IMR-90 (cell line): ENCODE results near the gene RPS27L. TPM values are rescaled to one million over a fixed set of nuclear protein-coding genes. Genes with fewer than 3 reads are reported as not detected.

ENCODE experiments used
- ATAC-seq: fragments of 200-7000 bp; cut with Tn5 transposase; 2 replicates; pipeline ENCODE4 v1.9.1; 2020; ENCODE audit warnings: low read depth, mild to moderate bottlenecking, moderate library complexity
- BruUV-seq: library from RNA; stranded (reverse); fragments of 400-500 nt; replicated peaks from 2 replicates; lab custom pipeline; 2021; lab: Mats Ljungman, UMichigan
- CTCF ChIA-PET: fragments of 300-600 bp; formaldehyde crosslinking; extraction: SDS; loops from one replicate; lab custom pipeline; 2021; ENCODE audit warnings: antibody characterized with exemption; lab: Yijun Ruan, JAX
- POLR2A ChIA-PET: fragments of 300-600 bp; sonication (Branson Sonifier 250); formaldehyde crosslinking; loops from one replicate; lab custom pipeline; 2022; ENCODE audit warnings: antibody characterized with exemption; ENCODE audit not compliant: unreplicated experiment; lab: Charles Lee
- DNase-seq: peaks from one replicate; pipeline ENCODE4 v3.0.0; 2013
- H2AFZ ChIP-seq: replicated peaks from 2 replicates; pipeline ENCODE3; 2013; ENCODE audit warnings: low read length, mild to moderate bottlenecking; ENCODE audit not compliant: poor library complexity
- H2AK5ac ChIP-seq: 2 replicates; pipeline ENCODE4 v1.6.1; 2013; ENCODE audit warnings: low read depth, low read length, inconsistent platforms
- H2AK9ac ChIP-seq: replicated peaks from 2 replicates; pipeline ENCODE3; 2013; ENCODE audit warnings: mild to moderate bottlenecking, low read depth, low read length, moderate library complexity; ENCODE audit not compliant: poor library complexity
- H2BK120ac ChIP-seq: 2 replicates; pipeline ENCODE4 v1.6.1; 2013; ENCODE audit warnings: low read depth, low read length, inconsistent platforms
- H2BK15ac ChIP-seq: 3 replicates; pipeline ENCODE4 v1.6.1; 2013; ENCODE audit warnings: low read depth, low read length, inconsistent platforms
- H2BK20ac ChIP-seq: 2 replicates; pipeline ENCODE4 v1.6.1; 2013; ENCODE audit warnings: low read depth, mild to moderate bottlenecking, inconsistent platforms, low read length, moderate library complexity
- H2BK5ac ChIP-seq: 2 replicates; pipeline ENCODE4 v1.6.1; 2013; ENCODE audit warnings: mild to moderate bottlenecking, low read depth, low read length, inconsistent platforms; ENCODE audit not compliant: poor library complexity, severe bottlenecking
- H3K14ac ChIP-seq: replicated peaks from 2 replicates; pipeline ENCODE4 v1.6.1; 2013; ENCODE audit warnings: low read depth, low read length, inconsistent platforms
- H3K18ac ChIP-seq: 2 replicates; pipeline ENCODE4 v1.6.1; 2013; ENCODE audit warnings: low read depth, low read length, control low read depth
- H3K23ac ChIP-seq: 2 replicates; pipeline ENCODE4 v1.6.1; 2013; ENCODE audit warnings: low read depth, low read length, inconsistent platforms
- H3K27ac ChIP-seq: 2 replicates; pipeline ENCODE4 v1.5.1; 2013; ENCODE audit warnings: mild to moderate bottlenecking, control low read depth, low read length; ENCODE audit not compliant: insufficient read depth
- H3K27me3 ChIP-seq: 2 replicates; pipeline ENCODE4 v1.6.1; 2013; ENCODE audit warnings: low read length; ENCODE audit not compliant: control insufficient read depth, insufficient read depth
- H3K36me3 ChIP-seq: 2 replicates; pipeline ENCODE4 v1.6.1; 2013; ENCODE audit warnings: low read length, mixed read lengths; ENCODE audit not compliant: control insufficient read depth, insufficient read depth
- H3K4ac ChIP-seq: 2 replicates; pipeline ENCODE4 v1.6.1; 2013; ENCODE audit warnings: low read depth, low read length, inconsistent platforms
- H3K4me1 ChIP-seq: 2 replicates; pipeline ENCODE4 v1.6.1; 2013; ENCODE audit warnings: low read length, mixed read lengths; ENCODE audit not compliant: control insufficient read depth, insufficient read depth
- H3K4me2 ChIP-seq: 2 replicates; pipeline ENCODE4 v1.6.1; 2013; ENCODE audit warnings: low read depth, mild to moderate bottlenecking, control low read depth, low read length, moderate library complexity
- H3K4me3 ChIP-seq: 2 replicates; pipeline ENCODE4 v1.5.1; 2013; ENCODE audit warnings: low read depth, mild to moderate bottlenecking, control low read depth, low read length, moderate library complexity; ENCODE audit not compliant: insufficient read depth
- H3K56ac ChIP-seq: 2 replicates; pipeline ENCODE4 v1.6.1; 2013; ENCODE audit warnings: low read length, inconsistent platforms; ENCODE audit not compliant: insufficient read depth; ENCODE audit errors: extremely low read depth
- H3K79me1 ChIP-seq, 2 experiments: 2 replicates each; pipeline ENCODE4 v1.6.1; 2013; ENCODE audit warnings: low read length in 2 of 2, inconsistent platforms in 1 of 2, low read depth in 1 of 2
- H3K9ac ChIP-seq: 2 replicates; pipeline ENCODE4 v1.6.1; 2013; ENCODE audit warnings: low read depth, low read length, control low read depth
- H3K9me1 ChIP-seq: 2 replicates; pipeline ENCODE4 v1.6.1; 2013; ENCODE audit warnings: low read length, inconsistent platforms; ENCODE audit not compliant: insufficient read depth
- H3K9me3 ChIP-seq: 2 replicates; pipeline ENCODE4 v1.6.1; 2013; ENCODE audit warnings: low read length; ENCODE audit not compliant: control insufficient read depth, insufficient read depth
- H4K20me1 ChIP-seq: 2 replicates; pipeline ENCODE4 v1.6.1; 2013; ENCODE audit warnings: low read length, inconsistent platforms; ENCODE audit not compliant: insufficient read depth
- H4K5ac ChIP-seq: 2 replicates; pipeline ENCODE4 v1.6.1; 2013; ENCODE audit warnings: mild to moderate bottlenecking, low read depth, low read length, control low read depth
- H4K8ac ChIP-seq, 2 experiments: 2 replicates each; pipeline ENCODE4 v1.6.1; 2013; ENCODE audit warnings: low read depth in 2 of 2, low read length in 2 of 2, control low read depth in 1 of 2, inconsistent platforms in 1 of 2
- H4K91ac ChIP-seq: 2 replicates; pipeline ENCODE4 v1.6.1; 2013; ENCODE audit warnings: low read depth, low read length, inconsistent platforms; ENCODE audit not compliant: insufficient read depth
- BHLHE40 ChIP-seq: fragments of 150-350 bp; IDR thresholded peaks from 2 replicates; pipeline ENCODE4 v1.6.1; 2016; ENCODE audit warnings: mild to moderate bottlenecking, low read depth, low read length
- CEBPB ChIP-seq: IDR thresholded peaks from 2 replicates; pipeline ENCODE4 v1.6.1; 2012; ENCODE audit warnings: low read depth, low read length, improper control_type of control experiment
- CHD1 ChIP-seq: IDR thresholded peaks from 2 replicates; pipeline ENCODE4 v1.6.1; 2012; ENCODE audit warnings: low read depth, low read length, improper control_type of control experiment
- MAFK ChIP-seq: IDR thresholded peaks from 2 replicates; pipeline ENCODE4 v1.6.1; 2012; ENCODE audit warnings: low read depth, low read length, improper control_type of control experiment
- NFE2L2 ChIP-seq: fragments of 150-350 bp; IDR thresholded peaks from 2 replicates; pipeline ENCODE4 v1.6.1; 2016; ENCODE audit warnings: low read depth, mild to moderate bottlenecking, low read length
- POLR2A ChIP-seq: IDR thresholded peaks from 2 replicates; pipeline ENCODE4 v1.6.1; 2012; ENCODE audit warnings: mild to moderate bottlenecking, low read depth, low read length
- RCOR1 ChIP-seq: IDR thresholded peaks from 2 replicates; pipeline ENCODE4 v1.6.1; 2012; ENCODE audit warnings: mild to moderate bottlenecking, low read length, improper control_type of control experiment; ENCODE audit not compliant: insufficient replicate concordance
- USF2 ChIP-seq: fragments of 150-350 bp; IDR thresholded peaks from 2 replicates; pipeline ENCODE4 v1.6.1; 2017; ENCODE audit warnings: mild to moderate bottlenecking, antibody characterized with exemption, low read length, low read depth
- whole genome bisulfite sequencing, 2 experiments: methylation state at CpG; one replicate each; pipeline versions ENCODE4 v1.1.5 to v1.1.7; 2013; ENCODE audit warnings: missing lambda C conversion rate in 2 of 2; ENCODE audit not compliant: insufficient read length in 1 of 2; ENCODE audit errors: extremely low coverage in 2 of 2; 5-methylcytosine and 5-hydroxymethylcytosine counted together
- dilution Hi-C: fragments of 300-500 bp; cut with HindIII; formaldehyde crosslinking; loops from one replicate; pipeline ENCODE4 v1.14.3; 2018; ENCODE audit warnings: low sequenced_read_pairs; ENCODE audit not compliant: unreplicated experiment
- in situ Hi-C: fragments of 300-500 bp; cut with MboI; formaldehyde crosslinking; loops from 3 replicates; pipeline ENCODE4 v1.14.3; 2019; ENCODE audit warnings: low sequenced_read_pairs, inconsistent platforms, mixed read lengths
- intact Hi-C: fragments of 100-400 bp; cut with micrococcal nuclease; formaldehyde crosslinking; loops from 2 replicates; pipeline ENCODE4 v1.10.0; 2022
- polyA plus RNA-seq, 3 experiments: library from polyadenylated mRNA; depleted of rRNA; stranded (reverse); fragments of >200 nt; gene quantifications; 2 replicates each; pipeline ENCODE4 v1.2.3, GENCODE V29; 2012; ENCODE audit warnings: low replicate concordance in 1 of 3
- total RNA-seq: library from RNA; depleted of rRNA; stranded (reverse); fragments of >200 nt; gene quantifications from 2 replicates; pipeline ENCODE4 v1.2.3, GENCODE V29; 2012

RPS27L gene
- total and polyA plus RNA-seq, 2 of the 4 experiments (the other 2 are of a cell fraction) = 53.1 to 302 TPM

- peaks cover 6% of the 10 kb centered on the region for H3K9me1 ChIP-seq
- H3K9me3 ChIP-seq = no peaks in the 10 kb centered on the region
- peak overlapping the region; percentile 89 for H2BK20ac ChIP-seq
- POLR2A ChIA-PET = interaction anchor here (0.6 to 0.7 kb wide), 2 partner anchors 25 to 523 kb away, joined by 3 to 5 read pairs; no protein-coding TSS in a partner anchor
- peaks cover 10 to 53% of the 10 kb centered on the region in 2 experiments for H3K79me1 ChIP-seq
- CTCF ChIA-PET = interaction anchor here (0.6 to 1.0 kb wide), 7 partner anchors 12 to 405 kb away, joined by 3 to 5 read pairs (median 3); partner anchors contain the start of gene RPS27L
- peak overlapping the region; percentile 42 for H3K56ac ChIP-seq
- H3K9ac ChIP-seq = peak overlapping the region; percentile 15
- H2BK120ac ChIP-seq = peak overlapping the region; percentile 86
- H2AFZ ChIP-seq = no peak overlapping the region
- peak overlapping the region; percentile 97 for H3K27ac ChIP-seq
- 0 out of 2 replicates have a peak, but pooled peaks have one; percentile 41 for TF ChIP-seq BHLHE40
- peak; percentile 36 for TF ChIP-seq RCOR1
- TF ChIP-seq POLR2A = 0 out of 2 replicates have a peak, but pooled peaks have one; percentile 44
- no peak for TF ChIP-seq NFE2L2
- TF ChIP-seq CEBPB = peak; percentile 91
- TF ChIP-seq CHD1 = no peak
- no peak for TF ChIP-seq USF2
- TF ChIP-seq MAFK = peak; percentile 37; the same call in 1 of the 2 replicates
- peak overlapping the region; percentile 97 for H2BK5ac ChIP-seq
- H3K18ac ChIP-seq = peak overlapping the region; percentile 95; the same call in 1 of the 2 replicates
- ATAC-seq (peak; percentile 65), DNase-seq (peak; percentile 90)
- H3K4me2 ChIP-seq = peak overlapping the region; percentile 39; the same call in 1 of the 2 replicates
- H3K4me1 ChIP-seq = peaks cover 16% of the 10 kb centered on the region
- peak overlapping the region; percentile 87 for H4K5ac ChIP-seq
- H3K36me3 ChIP-seq = peaks cover 10% of the 10 kb centered on the region
- in situ Hi-C loops = no loop called here
- no TSS peak for BruUV-seq
- peak overlapping the region; percentile 80; the same call in 1 of the 2 replicates for H3K23ac ChIP-seq
- peak overlapping the region; percentile 69; the same call in 2 of the 3 replicates for H2BK15ac ChIP-seq
- no peak overlapping the region for H3K4me3 ChIP-seq
- H4K20me1 ChIP-seq = no peaks in the 10 kb centered on the region
- peak overlapping the region; percentile 85 to 92 for H4K8ac ChIP-seq
- dilution Hi-C loops = no loop called here
- H3K4ac ChIP-seq = peak overlapping the region; percentile 87; the same call in 1 of the 2 replicates
- no CpG with 5 or more reads among the region's 3 CpGs for WGBS, 2 experiments
- peak overlapping the region; percentile 93 for H4K91ac ChIP-seq
- H2AK5ac ChIP-seq = peak overlapping the region; percentile 85
- intact Hi-C loops = no loop called here
- no peak overlapping the region for H2AK9ac ChIP-seq
- H3K27me3 ChIP-seq = no peaks in the 10 kb centered on the region
- H3K14ac ChIP-seq = peak overlapping the region; percentile 85
These were observed 21.5 kb downstream of the RPS27L start for GRCh38 chr15:63135804-63136203.
